BE2C (cell line): ENCODE measurements around the gene DLL4.
"Not testable (repeated sequence)": the region's sequence is repeated elsewhere in the genome, so short reads cannot be mapped to it uniquely, and the experiment has no call there.

ENCODE experiments used
- DNase-seq: peaks from one replicate; pipeline ENCODE4 v3.0.0-alpha.2; 2020
- H3K27me3 ChIP-seq: fragments of 250-450 bp; sonication (Bioruptor Pico); 2 replicates; pipeline ENCODE4 v1.5.1; 2020; ENCODE audit warnings: mild to moderate bottlenecking
- H3K36me3 ChIP-seq: fragments of 250-450 bp; sonication (Bioruptor Pico); 2 replicates; pipeline ENCODE4 v1.5.1; 2020; ENCODE audit warnings: mild to moderate bottlenecking
- H3K4me1 ChIP-seq: fragments of 250-450 bp; sonication (Bioruptor Pico); 2 replicates; pipeline ENCODE4 v1.5.1; 2020
- H3K4me3 ChIP-seq: 2 replicates; pipeline ENCODE4 v1.5.1; 2011; ENCODE audit warnings: low read depth, low read length
- H3K9me3 ChIP-seq: fragments of 250-450 bp; sonication (Bioruptor Pico); 2 replicates; pipeline ENCODE4 v1.5.1; 2020
- CTCF ChIP-seq: IDR thresholded peaks from 2 replicates; pipeline ENCODE4 v1.5.1; 2012; ENCODE audit warnings: mild to moderate bottlenecking, low read depth, low read length

DLL4 gene

GRCh38 chr15:40960151-40960885 is 31.2 kb downstream of the DLL4 start:
- Histone ChIP-seq H3K4me1 (peaks cover 10% of the 10 kb centered on the region), H3K4me3 (no peak overlapping the region), H3K36me3 (no peaks in the 10 kb centered on the region), H3K27me3 (no peaks in the 10 kb centered on the region), H3K9me3 (no peaks in the 10 kb centered on the region)
- TF ChIP-seq CTCF = no peak
- no peak for DNase-seq

GRCh38 chr15:40960925-40961324 is 31.8 kb downstream of the DLL4 start:
- no peaks in the 10 kb centered on the region for H3K9me3 ChIP-seq
- no peaks in the 10 kb centered on the region for H3K36me3 ChIP-seq
- H3K4me1 ChIP-seq = peaks cover 13% of the 10 kb centered on the region
- TF ChIP-seq CTCF = no peak
- no peak overlapping the region for H3K4me3 ChIP-seq
- H3K27me3 ChIP-seq = no peaks in the 10 kb centered on the region
- DNase-seq = no peak

- H3K27me3 ChIP-seq, DNase-seq, H3K36me3 ChIP-seq, H3K9me3 ChIP-seq, H3K4me3 ChIP-seq: not testable (repeated sequence)
- peaks cover 21% of the 10 kb centered on the region for H3K4me1 ChIP-seq
These were observed 32.6 kb downstream of the DLL4 start for GRCh38 chr15:40961740-40962139.

- not testable (repeated sequence) for H3K4me3 ChIP-seq, DNase-seq, H3K27me3 ChIP-seq, H3K9me3 ChIP-seq, H3K36me3 ChIP-seq
- peaks cover 23% of the 10 kb centered on the region for H3K4me1 ChIP-seq
These were observed 33.2 kb downstream of the DLL4 start for GRCh38 chr15:40962317-40962716.

GRCh38 chr15:40963201-40963600 is 34.1 kb downstream of the DLL4 start:
- Histone ChIP-seq H3K4me1 (peaks cover 23% of the 10 kb centered on the region), H3K4me3 (no peak overlapping the region), H3K36me3 (no peaks in the 10 kb centered on the region), H3K27me3 (no peaks in the 10 kb centered on the region), H3K9me3 (no peaks in the 10 kb centered on the region)
- no peak for DNase-seq
- no peak for TF ChIP-seq CTCF

GRCh38 chr15:40964006-40964405 is 34.9 kb downstream of the DLL4 start:
- H3K4me3 ChIP-seq = no peak overlapping the region
- H3K9me3 ChIP-seq = no peaks in the 10 kb centered on the region
- H3K27me3 ChIP-seq = no peaks in the 10 kb centered on the region
- TF ChIP-seq CTCF = no peak
- H3K4me1 ChIP-seq = peaks cover 23% of the 10 kb centered on the region
- no peaks in the 10 kb centered on the region for H3K36me3 ChIP-seq
- DNase-seq = no peak

- Histone ChIP-seq H3K27me3 (no peaks in the 10 kb centered on the region), H3K4me3 (no peak overlapping the region), H3K4me1 (peaks cover 17% of the 10 kb centered on the region), H3K36me3 (no peaks in the 10 kb centered on the region), H3K9me3 (no peaks in the 10 kb centered on the region)
- TF ChIP-seq CTCF = no peak
- DNase-seq = no peak
These were observed 35.5 kb downstream of the DLL4 start for GRCh38 chr15:40964634-40965033.
